ENCODE results near the gene SLC6A1. TPM values are rescaled to one million over a fixed set of nuclear protein-coding genes. Genes with fewer than 3 reads are reported as not detected.

The SLC6A1 gene
- total RNA-seq, 1 experiment from 2014 or later: not detected

GRCh38 chr3:11072631-11073030 is 80.1 kb downstream of the SLC6A1 start:
- Histone ChIP-seq H3K9ac (ENCODE audit: low read length) (no peak overlapping the region), H4K20me1 (ENCODE audit: insufficient read depth) (no peaks in the 10 kb centered on the region), H3K9me2 (ENCODE audit: insufficient read depth) (no peaks in the 10 kb centered on the region), H3K79me2 (ENCODE audit: insufficient read depth, low read length) (no peaks in the 10 kb centered on the region), H3K4me1 (ENCODE audit: control insufficient read depth in 1 of 2, insufficient read depth in 2 of 2, low read length in 2 of 2) (no peaks in the 10 kb centered on the region), H2AFZ (ENCODE audit: low read depth, low read length, poor library complexity, severe bottlenecking) (no peak overlapping the region), H3K36me3 (ENCODE audit: control insufficient read depth in 1 of 2, insufficient read depth in 2 of 2, low read length in 2 of 2) (no peaks in the 10 kb centered on the region), H3K27me3 (ENCODE audit: insufficient read depth, low read length) (no peaks in the 10 kb centered on the region), H3K4me2 (ENCODE audit: low read length) (no peak overlapping the region), H3K4me3 (replicated peaks in 1 of 2; ENCODE audit: low read depth in 1 of 2, low read length in 2 of 2) (no peak overlapping the region), H3K27ac (ENCODE audit: low read depth, low read length) (no peak overlapping the region), H3K9me3 (ENCODE audit: control insufficient read depth in 1 of 2, insufficient read depth in 1 of 2, low read depth in 1 of 2, low read length in 2 of 2) (no peaks in the 10 kb centered on the region)
- DNase-seq (ENCODE audit: low read depth, low spot score) (no peak), ATAC-seq (no peak)
- no TSS peak for BruUV-seq (replicated peaks)
- CTCF ChIA-PET: interaction anchor here (1.2 kb wide), 1 partner anchor 12 kb away, joined by 3 read pairs; no protein-coding TSS in a partner anchor
- RAD21 ChIA-PET (ENCODE audit: low non-redundant PET in 1 of 2, low total read pairs in 2 of 2, uncharacterized antibody in 2 of 2, unreplicated experiment in 2 of 2): no interaction called here
- TF ChIP-seq ZFX (IDR thresholded peaks at IDR 0.05) (no peak), CEBPB (IDR thresholded peaks at IDR 0.05; ENCODE audit: low read depth) (no peak), SP1 (IDR thresholded peaks at IDR 0.05; ENCODE audit: low read depth) (no peak), ZBTB33 (IDR thresholded peaks at IDR 0.05; ENCODE audit: extremely low read depth, insufficient replicate concordance, low read length) (no peak), EGR1 (IDR thresholded peaks at IDR 0.05; ENCODE audit: low read depth) (no peak), JUND (IDR thresholded peaks at IDR 0.05) (no peak), EZH2 (IDR thresholded peaks at IDR 0.05) (no peak), TCF7L2 (IDR thresholded peaks at IDR 0.05; ENCODE audit: borderline replicate concordance, extremely low read depth, insufficient read depth, insufficient read length) (no peak)
- intact Hi-C loops (cut with micrococcal nuclease): no loop called here
- POLR2A ChIA-PET: no interaction called here

GRCh38 chr3:11074011-11074410 is 81.5 kb downstream of the SLC6A1 start:
- TF ChIP-seq SIN3A (IDR thresholded peaks at IDR 0.05; ENCODE audit: low read depth): no peak
- no peak for TF ChIP-seq EZH2phosphoT487 (IDR thresholded peaks at IDR 0.05; ENCODE audit: borderline replicate concordance)
- TF ChIP-seq ZNF274 (IDR thresholded peaks at IDR 0.05; ENCODE audit: low read depth, low read length): no peak
- TF ChIP-seq ZFX (IDR thresholded peaks at IDR 0.05): no peak
- Histone ChIP-seq H3K4me1 (ENCODE audit: control insufficient read depth in 1 of 2, insufficient read depth in 2 of 2, low read length in 2 of 2) (no peaks in the 10 kb centered on the region), H3K27me3 (ENCODE audit: insufficient read depth, low read length) (no peaks in the 10 kb centered on the region), H4K20me1 (ENCODE audit: insufficient read depth) (no peaks in the 10 kb centered on the region), H3K36me3 (ENCODE audit: control insufficient read depth in 1 of 2, insufficient read depth in 2 of 2, low read length in 2 of 2) (no peaks in the 10 kb centered on the region), H3K9ac (ENCODE audit: low read length) (no peak overlapping the region), H3K27ac (ENCODE audit: low read depth, low read length) (no peak overlapping the region), H3K9me2 (ENCODE audit: insufficient read depth) (no peaks in the 10 kb centered on the region), H3K4me2 (ENCODE audit: low read length) (no peak overlapping the region), H3K4me3 (replicated peaks in 1 of 2; ENCODE audit: low read depth in 1 of 2, low read length in 2 of 2) (no peak overlapping the region), H2AFZ (ENCODE audit: low read depth, low read length, poor library complexity, severe bottlenecking) (no peak overlapping the region), H3K79me2 (ENCODE audit: insufficient read depth, low read length) (no peaks in the 10 kb centered on the region), H3K9me3 (ENCODE audit: control insufficient read depth in 1 of 2, insufficient read depth in 1 of 2, low read depth in 1 of 2, low read length in 2 of 2) (no peaks in the 10 kb centered on the region)
- ChIA-PET POLR2A (no interaction called here), CTCF (no interaction called here), RAD21 (ENCODE audit: low non-redundant PET in 1 of 2, low total read pairs in 2 of 2, uncharacterized antibody in 2 of 2, unreplicated experiment in 2 of 2) (no interaction called here)
- no peak for DNase-seq (ENCODE audit: low read depth, low spot score)
- no peak for ATAC-seq
- no TSS peak for BruUV-seq (replicated peaks)
- intact Hi-C loops (cut with micrococcal nuclease): no loop called here

Data from HCT116 (cell line).